AG09309 (cell line): Measurements from ENCODE around the gene ANHX.

Source experiments
- DNase-seq: peaks from one replicate; pipeline ENCODE4 v3.0.0-alpha.2; 2010; ENCODE audit warnings: low read depth
- H3K4me3 ChIP-seq: 2 replicates; pipeline ENCODE4 v1.5.1; 2011; ENCODE audit warnings: mild to moderate bottlenecking, low read depth, low read length, moderate library complexity; ENCODE audit not compliant: control insufficient read depth
- TF ChIP-seq, protein P1 (sequence below): IDR thresholded peaks from 2 replicates; pipeline ENCODE4 v1.5.1; 2011; ENCODE audit warnings: mild to moderate bottlenecking, low read depth, low read length, inconsistent platforms; ENCODE audit not compliant: insufficient read depth, control insufficient read depth; ENCODE audit errors: missing control alignments

ANHX gene

DNA sequence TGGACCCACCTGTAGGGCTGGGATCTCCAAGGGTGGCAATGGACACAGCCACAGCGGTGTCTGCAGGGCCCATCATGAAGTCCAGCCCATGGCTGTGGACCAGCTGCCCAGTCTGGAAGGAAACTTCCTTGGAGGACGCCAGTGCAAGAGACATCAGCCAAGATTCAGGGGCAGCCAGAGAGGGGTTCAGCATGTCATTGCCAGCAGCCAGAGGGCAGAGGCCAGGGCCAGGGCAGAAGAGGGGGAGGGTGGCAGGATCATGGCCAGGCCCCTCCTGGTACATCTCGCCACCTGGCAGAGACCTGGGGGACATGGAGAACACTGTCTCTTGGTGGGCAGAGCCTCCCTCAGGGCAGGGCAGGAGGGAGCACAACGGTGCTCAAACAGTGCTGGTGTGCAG lies 10.2 kb downstream of the ANHX start:
- TF ChIP-seq, protein P1, sequence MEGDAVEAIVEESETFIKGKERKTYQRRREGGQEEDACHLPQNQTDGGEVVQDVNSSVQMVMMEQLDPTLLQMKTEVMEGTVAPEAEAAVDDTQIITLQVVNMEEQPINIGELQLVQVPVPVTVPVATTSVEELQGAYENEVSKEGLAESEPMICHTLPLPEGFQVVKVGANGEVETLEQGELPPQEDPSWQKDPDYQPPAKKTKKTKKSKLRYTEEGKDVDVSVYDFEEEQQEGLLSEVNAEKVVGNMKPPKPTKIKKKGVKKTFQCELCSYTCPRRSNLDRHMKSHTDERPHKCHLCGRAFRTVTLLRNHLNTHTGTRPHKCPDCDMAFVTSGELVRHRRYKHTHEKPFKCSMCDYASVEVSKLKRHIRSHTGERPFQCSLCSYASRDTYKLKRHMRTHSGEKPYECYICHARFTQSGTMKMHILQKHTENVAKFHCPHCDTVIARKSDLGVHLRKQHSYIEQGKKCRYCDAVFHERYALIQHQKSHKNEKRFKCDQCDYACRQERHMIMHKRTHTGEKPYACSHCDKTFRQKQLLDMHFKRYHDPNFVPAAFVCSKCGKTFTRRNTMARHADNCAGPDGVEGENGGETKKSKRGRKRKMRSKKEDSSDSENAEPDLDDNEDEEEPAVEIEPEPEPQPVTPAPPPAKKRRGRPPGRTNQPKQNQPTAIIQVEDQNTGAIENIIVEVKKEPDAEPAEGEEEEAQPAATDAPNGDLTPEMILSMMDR, result no peak
- H3K4me3 ChIP-seq, result no peak overlapping the region
- DNase-seq, result no peak

DNA sequence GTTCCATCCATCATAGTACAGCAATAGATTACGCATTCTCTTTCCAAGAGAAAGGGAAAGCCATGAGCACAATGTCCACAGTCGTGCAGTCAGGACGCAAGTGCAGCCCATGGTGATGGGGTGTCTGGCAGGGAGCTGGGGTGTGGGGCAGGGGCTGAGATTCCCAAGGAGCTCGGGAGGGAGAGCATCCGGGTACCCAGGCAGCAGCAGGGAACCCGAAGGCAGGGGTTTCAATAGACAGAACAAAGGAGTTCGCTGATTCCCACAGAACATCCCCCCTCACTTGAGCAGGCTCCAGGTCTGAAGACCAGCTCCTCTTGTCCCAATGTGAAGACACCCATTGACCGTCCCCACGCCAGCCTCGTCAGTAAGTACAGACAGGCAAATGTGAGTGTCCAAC lies 13.5 kb downstream of the ANHX start:
- DNase-seq, result no peak
- H3K4me3 ChIP-seq, result no peak overlapping the region
- TF ChIP-seq, protein P1, result no peak

DNA sequence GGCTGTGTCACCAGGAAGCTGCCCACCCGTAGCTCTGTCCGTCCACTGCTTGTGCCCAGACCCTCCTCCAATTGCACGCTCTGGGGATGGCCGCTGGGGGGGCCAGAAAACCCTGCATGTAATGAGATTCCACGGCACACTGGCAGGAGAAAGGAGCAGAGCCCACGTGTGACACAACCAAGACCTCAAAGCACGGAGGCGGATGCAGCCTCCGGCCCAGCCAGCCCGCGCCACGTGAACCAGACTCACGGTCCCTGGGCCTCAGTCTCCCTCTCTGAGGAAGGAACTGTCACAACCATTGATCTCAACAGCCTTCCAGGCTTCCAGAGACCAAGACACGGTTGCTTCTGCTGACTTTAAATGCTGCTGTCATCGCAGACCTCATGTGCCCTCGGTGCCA lies 14.4 kb downstream of the ANHX start:
- no peak for DNase-seq
- no peak overlapping the region for H3K4me3 ChIP-seq
- TF ChIP-seq, protein P1, result no peak

DNA sequence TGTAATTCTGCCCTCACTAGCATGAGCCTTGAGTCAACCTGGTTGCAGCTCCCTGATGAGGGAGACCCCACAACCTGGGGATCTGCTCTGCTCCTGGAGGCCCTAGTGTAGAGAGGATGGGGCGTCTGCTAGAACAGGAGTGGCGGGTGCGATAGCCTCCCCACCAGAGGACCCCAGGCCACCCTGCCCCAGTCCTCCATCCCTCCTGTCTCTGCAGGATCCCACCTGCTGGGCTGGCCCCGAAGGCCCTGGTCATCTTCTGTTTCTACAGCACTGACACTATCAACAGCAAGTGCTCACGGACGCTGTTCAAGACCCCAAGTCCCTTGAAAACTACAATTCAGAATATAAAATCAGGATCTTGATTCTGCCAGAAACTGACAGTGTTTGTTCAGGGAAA lies 15.2 kb downstream of the ANHX start:
- no peak for DNase-seq
- TF ChIP-seq, protein P1, result no peak
- H3K4me3 ChIP-seq, result no peak overlapping the region

DNA sequence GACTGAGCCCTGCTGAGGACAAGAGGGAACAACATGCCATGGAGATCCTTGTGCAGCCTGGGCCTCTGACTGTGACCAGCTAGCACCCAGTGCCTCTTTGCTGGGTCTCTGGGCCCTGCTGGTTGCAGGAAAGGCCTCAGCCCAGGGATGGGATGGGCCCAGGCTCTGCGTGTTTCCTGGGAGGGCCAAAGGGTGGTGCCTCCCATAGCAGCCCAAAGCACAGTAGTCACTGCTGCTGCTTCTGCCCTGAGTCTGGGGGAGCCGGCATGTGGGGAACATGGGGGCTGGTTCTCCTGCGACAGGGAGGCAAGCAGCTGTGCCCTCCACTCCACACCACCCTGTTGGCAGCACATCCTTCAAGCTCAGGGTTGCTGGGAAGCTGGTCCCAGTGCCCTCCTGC lies 18.5 kb downstream of the ANHX start:
- DNase-seq, result no peak
- H3K4me3 ChIP-seq, result no peak overlapping the region
- TF ChIP-seq, protein P1, result no peak

DNA sequence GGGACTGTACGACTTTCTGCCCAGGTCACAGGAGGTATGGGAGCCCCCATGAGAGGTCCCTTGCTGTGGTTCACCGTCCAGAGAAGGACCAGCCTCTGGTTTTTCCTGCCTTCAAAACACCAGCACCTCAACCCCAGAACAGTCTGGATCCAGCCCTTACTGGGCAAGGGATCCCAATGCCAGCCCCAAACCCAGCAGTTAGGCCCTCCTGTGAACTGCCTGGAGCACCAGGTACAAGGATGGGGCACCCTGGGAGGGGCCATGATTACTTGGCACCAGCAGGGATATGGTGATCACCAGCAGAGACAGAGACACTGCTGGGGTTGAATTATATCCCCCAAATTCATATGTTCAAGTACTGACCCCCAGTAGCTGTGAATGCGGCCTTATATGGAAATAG lies 20.0 kb downstream of the ANHX start:
- no peak overlapping the region for H3K4me3 ChIP-seq
- no peak for DNase-seq
- TF ChIP-seq, protein P1, result no peak

DNA sequence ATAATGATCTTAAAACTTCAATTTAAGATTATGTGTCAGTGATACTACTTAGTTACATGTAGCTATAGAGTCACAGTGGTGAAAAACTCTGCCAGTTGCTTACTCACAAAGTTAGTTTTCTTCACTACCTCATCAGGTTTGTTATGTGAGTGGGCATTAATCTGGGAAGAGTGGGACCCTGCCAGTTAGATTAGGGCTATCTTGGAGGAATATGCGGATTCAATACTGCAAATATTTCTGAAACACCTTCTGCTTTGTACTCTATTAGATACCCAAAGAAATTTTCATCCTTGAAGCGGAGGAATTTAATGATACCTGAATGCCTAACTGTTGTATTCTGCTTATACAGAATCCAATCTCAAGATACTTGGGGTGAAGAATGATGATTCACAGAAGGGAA lies 29.3 kb downstream of the ANHX start:
- DNase-seq, result no peak
- TF ChIP-seq, protein P1, result no peak

More for the DNA sequence above, 29.3 kb downstream of the ANHX start:
- no peak overlapping the region for H3K4me3 ChIP-seq
